ENCODE results near the gene CCDC137.

GRCh38 chr17:81706757-81707624 is 40.5 kb downstream of the CCDC137 start:
- no peak for TF ChIP-seq PCBP2 (optimal IDR thresholded peaks at IDR 0.05; ENCODE audit: low read depth, low read length, poor library complexity, severe bottlenecking)
- no peak for TF ChIP-seq ZNF784 (CRISPR knock-in tag; IDR thresholded peaks at IDR 0.05; ENCODE audit: borderline replicate concordance)
- no peak for TF ChIP-seq ZNF468 (CRISPR knock-in tag; IDR thresholded peaks at IDR 0.05)
- no peak for TF ChIP-seq EP300 (IDR thresholded peaks at IDR 0.05; ENCODE audit: low read depth in 2 of 2, low read length in 2 of 2)
- TF ChIP-seq EP300 (CRISPR knock-in tag; IDR thresholded peaks at IDR 0.05; ENCODE audit: borderline replicate concordance) = no peak
- TF ChIP-seq RAD21 (CRISPR knock-in tag; IDR thresholded peaks at IDR 0.05) = no peak
- TF ChIP-seq CTCF (CRISPR knock-in tag; IDR thresholded peaks at IDR 0.05) = no peak
- TF ChIP-seq PHF5A (CRISPR knock-in tag; IDR thresholded peaks at IDR 0.05; ENCODE audit: low read depth, unreplicated experiment) = no peak
- TF ChIP-seq MEF2D (CRISPR knock-in tag; IDR thresholded peaks at IDR 0.05) = no peak
- no peak for TF ChIP-seq ELF3 (CRISPR knock-in tag; IDR thresholded peaks at IDR 0.05)
- TF ChIP-seq ZMYM3 (CRISPR knock-in tag; IDR thresholded peaks at IDR 0.05) = no peak
- TF ChIP-seq MTF1 (CRISPR knock-in tag; IDR thresholded peaks at IDR 0.05) = no peak
- TF ChIP-seq RFX5 (IDR thresholded peaks at IDR 0.05; ENCODE audit: low read depth, low read length) = no peak
- TF ChIP-seq ATF3 (CRISPR knock-in tag; IDR thresholded peaks at IDR 0.05) = no peak
- TF ChIP-seq ELK4 (CRISPR knock-in tag; IDR thresholded peaks at IDR 0.05; ENCODE audit: borderline replicate concordance) = no peak
